Transverse colon (tissue), 4 donors: ENCODE data around the gene MTOR.

Source experiments
- EP300 ChIP-seq: sonication (generic); formaldehyde crosslinking; IDR thresholded peaks from one replicate; pipeline ENCODE4 v1.6.1; 2017; ENCODE audit warnings: antibody characterized with exemption, low read depth
- POLR2A ChIP-seq: fragments of 450-650 bp; IDR thresholded peaks from one replicate; pipeline ENCODE4 v1.6.1; 2016; ENCODE audit warnings: antibody characterized with exemption, mild to moderate bottlenecking, moderate library complexity
- POLR2AphosphoS5 ChIP-seq, 3 donors: sonication (generic); formaldehyde crosslinking; IDR thresholded peaks; one replicate each; pipeline ENCODE4 v1.6.1; 2016; ENCODE audit warnings: antibody characterized with exemption in 3 of 3
- TF ChIP-seq, protein P1 (sequence below), 5 experiments: fragments of 200-600 bp in 3 of 5; fragments of 450-650 bp in 2 of 5; sonication (generic) in 3 of 5; IDR thresholded peaks; 1 replicate in 2 of 5; 2 replicates in 3 of 5; pipeline ENCODE4 v1.5.1; 2016 to 2017; ENCODE audit warnings: antibody characterized with exemption in 5 of 5, inconsistent platforms in 3 of 5, mild to moderate bottlenecking in 2 of 5, moderate library complexity in 1 of 5

DNA sequence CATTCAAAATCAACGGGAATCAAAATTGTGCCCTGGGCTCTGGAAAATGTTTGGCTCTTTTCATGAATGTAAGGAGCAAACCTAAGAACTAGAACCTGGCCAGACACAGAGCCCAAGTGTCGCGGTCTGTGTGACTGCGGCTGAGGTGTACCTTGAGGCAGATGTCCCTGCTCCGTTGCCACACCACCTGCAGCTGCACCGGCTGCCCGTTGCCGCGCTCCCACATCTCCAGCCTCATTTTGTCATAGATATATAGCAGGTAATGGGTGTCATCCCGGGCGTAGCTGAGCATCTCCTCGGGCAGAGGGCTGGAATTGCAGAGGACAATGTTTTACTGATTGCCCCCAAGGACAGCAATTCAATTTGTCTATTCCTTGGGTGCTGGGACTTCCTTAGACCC lies 181.4 kb downstream of the MTOR start:
- TF ChIP-seq, protein P1, sequence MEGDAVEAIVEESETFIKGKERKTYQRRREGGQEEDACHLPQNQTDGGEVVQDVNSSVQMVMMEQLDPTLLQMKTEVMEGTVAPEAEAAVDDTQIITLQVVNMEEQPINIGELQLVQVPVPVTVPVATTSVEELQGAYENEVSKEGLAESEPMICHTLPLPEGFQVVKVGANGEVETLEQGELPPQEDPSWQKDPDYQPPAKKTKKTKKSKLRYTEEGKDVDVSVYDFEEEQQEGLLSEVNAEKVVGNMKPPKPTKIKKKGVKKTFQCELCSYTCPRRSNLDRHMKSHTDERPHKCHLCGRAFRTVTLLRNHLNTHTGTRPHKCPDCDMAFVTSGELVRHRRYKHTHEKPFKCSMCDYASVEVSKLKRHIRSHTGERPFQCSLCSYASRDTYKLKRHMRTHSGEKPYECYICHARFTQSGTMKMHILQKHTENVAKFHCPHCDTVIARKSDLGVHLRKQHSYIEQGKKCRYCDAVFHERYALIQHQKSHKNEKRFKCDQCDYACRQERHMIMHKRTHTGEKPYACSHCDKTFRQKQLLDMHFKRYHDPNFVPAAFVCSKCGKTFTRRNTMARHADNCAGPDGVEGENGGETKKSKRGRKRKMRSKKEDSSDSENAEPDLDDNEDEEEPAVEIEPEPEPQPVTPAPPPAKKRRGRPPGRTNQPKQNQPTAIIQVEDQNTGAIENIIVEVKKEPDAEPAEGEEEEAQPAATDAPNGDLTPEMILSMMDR (IDR thresholded peaks at IDR 0.05), result no peak
- no peak for TF ChIP-seq POLR2AphosphoS5 (IDR thresholded peaks at IDR 0.05)
- TF ChIP-seq POLR2A, result no peak
- TF ChIP-seq EP300, result no peak
